ENCODE measurements around the gene TCP11L1. TPM values are rescaled to one million over a fixed set of nuclear protein-coding genes. Genes with fewer than 3 reads are reported as not detected.

Gene TCP11L1
- total and polyA plus RNA-seq, 4 donors: 2.9 to 11.7 (median 6.9) TPM

DNA sequence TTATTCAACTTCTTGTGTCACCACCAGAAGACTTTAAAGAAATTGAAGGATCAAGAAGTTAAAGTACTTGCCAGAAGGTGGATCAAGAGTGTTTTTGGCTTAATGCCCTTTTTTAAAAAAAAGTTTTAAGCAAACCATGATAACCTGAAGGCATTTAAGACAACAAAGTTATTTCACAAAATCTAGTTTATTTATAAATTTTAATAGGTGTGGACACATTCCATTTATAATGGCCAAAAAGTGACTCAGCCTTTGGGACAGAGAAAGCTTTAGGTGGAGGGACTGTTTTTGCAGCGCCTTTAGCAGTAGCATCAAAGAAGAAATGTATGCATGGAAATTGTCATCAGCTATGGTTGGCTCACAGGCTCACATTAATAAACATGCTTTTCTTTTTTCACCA lies 17.9 kb downstream of the TCP11L1 start:
- H3K27ac ChIP-seq (ENCODE audit: low read depth in 1 of 2, low read length in 2 of 2): no peak overlapping the region
- DNase-seq (ENCODE audit: low spot score): no peak
- WGBS: 99% methylated on average over 1 of the region's 1 CpG
- TF ChIP-seq JUND (IDR thresholded peaks at IDR 0.05): no peak
- peaks cover 6 to 17% (median 8%) of the 10 kb centered on the region in 4 donors for H3K4me1 ChIP-seq (ENCODE audit: control insufficient read depth in 4 of 4, insufficient read depth in 4 of 4, low read length in 3 of 4)
- no peaks in the 10 kb centered on the region for H3K27me3 ChIP-seq (ENCODE audit: control insufficient read depth in 4 of 4, insufficient read depth in 4 of 4, low read length in 3 of 4)
- no peak overlapping the region for H3K4me3 ChIP-seq (ENCODE audit: low read depth in 1 of 3, low read length in 3 of 3)
- H3K9ac ChIP-seq (ENCODE audit: low read depth in 1 of 2, low read length in 2 of 2): no peak overlapping the region
- no peaks in the 10 kb centered on the region for H3K9me3 ChIP-seq (ENCODE audit: control insufficient read depth in 4 of 4, low read length in 3 of 4)
- peaks cover 0 to 6% (median under 1%) of the 10 kb centered on the region in 4 donors for H3K36me3 ChIP-seq (ENCODE audit: control insufficient read depth in 4 of 4, insufficient read depth in 3 of 4, low read depth in 1 of 4, low read length in 3 of 4)

DNA sequence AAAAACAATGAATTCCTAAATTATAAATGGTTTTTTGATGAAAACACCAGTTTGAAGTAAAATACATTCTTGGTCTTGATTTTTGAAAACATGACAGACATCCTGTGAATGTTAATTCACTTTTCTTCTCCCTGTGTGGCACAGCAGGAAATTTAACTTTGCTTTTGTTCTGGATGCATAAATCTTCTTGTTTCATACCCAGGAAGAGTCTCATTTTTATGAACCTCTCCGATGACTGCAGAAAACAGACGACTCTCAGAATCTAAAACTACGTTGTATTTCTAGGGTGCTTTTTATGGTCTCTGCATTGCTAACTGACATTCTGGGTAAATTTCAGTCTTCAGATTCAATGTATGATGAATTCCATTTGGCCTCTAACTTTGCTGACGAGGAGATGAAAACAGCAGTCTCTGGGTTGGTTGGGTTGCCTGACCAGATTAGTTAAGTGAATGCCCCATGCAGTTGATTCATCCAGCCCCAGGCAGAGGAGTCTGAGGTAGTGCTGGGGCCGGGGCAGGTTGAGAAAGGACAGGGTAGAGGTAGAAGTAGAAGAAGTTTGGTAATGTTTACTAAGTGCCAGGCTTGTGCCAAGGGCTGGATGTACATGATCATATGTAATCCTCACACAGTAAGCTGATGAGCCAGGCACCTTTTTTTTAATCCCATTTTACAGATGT lies 20.1 kb downstream of the TCP11L1 start:
- WGBS: 91% methylated on average over 5 of the region's 5 CpGs

DNA sequence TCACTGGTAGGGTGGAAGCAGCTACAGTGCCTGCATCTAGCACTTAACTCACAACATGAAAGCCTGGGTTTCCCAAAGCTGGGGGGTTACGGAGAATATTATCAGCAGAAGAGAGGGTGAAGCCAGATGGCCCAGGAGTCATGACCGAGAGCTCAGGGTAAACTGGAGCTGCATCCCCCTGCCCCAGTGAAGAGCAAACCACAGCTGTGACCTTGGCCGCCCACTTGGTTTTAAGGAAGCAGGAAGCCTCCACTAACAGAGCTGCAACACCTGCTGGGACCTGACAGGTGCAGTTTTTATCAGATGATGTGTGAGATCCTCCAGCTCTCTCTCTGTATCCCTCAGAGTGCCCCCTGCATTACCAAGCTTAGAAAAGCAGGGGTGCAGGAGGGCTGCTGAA lies 20.9 kb downstream of the TCP11L1 start:
- Histone ChIP-seq H3K36me3 (ENCODE audit: control insufficient read depth in 4 of 4, insufficient read depth in 3 of 4, low read depth in 1 of 4, low read length in 3 of 4) (peaks cover 0 to 4% (median 0%) of the 10 kb centered on the region in 4 donors), H3K27ac (ENCODE audit: low read depth in 1 of 2, low read length in 2 of 2) (peak overlapping the region in 1 of 2 donors; percentile 11), H3K4me3 (ENCODE audit: low read depth in 1 of 3, low read length in 3 of 3) (no peak overlapping the region), H3K9me3 (ENCODE audit: control insufficient read depth in 4 of 4, low read length in 3 of 4) (no peaks in the 10 kb centered on the region), H3K27me3 (ENCODE audit: control insufficient read depth in 4 of 4, insufficient read depth in 4 of 4, low read length in 3 of 4) (no peaks in the 10 kb centered on the region), H3K9ac (ENCODE audit: low read depth in 1 of 2, low read length in 2 of 2) (no peak overlapping the region), H3K4me1 (ENCODE audit: control insufficient read depth in 4 of 4, insufficient read depth in 4 of 4, low read length in 3 of 4) (peaks cover 7 to 26% (median 11%) of the 10 kb centered on the region in 4 donors)
- 93% methylated on average over 3 of the region's 3 CpGs for WGBS
- DNase-seq (ENCODE audit: low spot score): no peak
- TF ChIP-seq, protein P1, sequence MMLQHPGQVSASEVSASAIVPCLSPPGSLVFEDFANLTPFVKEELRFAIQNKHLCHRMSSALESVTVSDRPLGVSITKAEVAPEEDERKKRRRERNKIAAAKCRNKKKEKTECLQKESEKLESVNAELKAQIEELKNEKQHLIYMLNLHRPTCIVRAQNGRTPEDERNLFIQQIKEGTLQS (IDR thresholded peaks at IDR 0.05): no peak
- TF ChIP-seq RAD21 (IDR thresholded peaks at IDR 0.05) (no peak), SP1 (IDR thresholded peaks at IDR 0.05) (no peak), GABPA (IDR thresholded peaks at IDR 0.05 in 1 of 2, conservative IDR thresholded peaks at IDR 0.05 in 1 of 2) (no peak), YY1 (IDR thresholded peaks at IDR 0.05) (no peak), TAF1 (conservative IDR thresholded peaks at IDR 0.05) (no peak), JUND (IDR thresholded peaks at IDR 0.05) (no peak)
- TF ChIP-seq, protein P2, sequence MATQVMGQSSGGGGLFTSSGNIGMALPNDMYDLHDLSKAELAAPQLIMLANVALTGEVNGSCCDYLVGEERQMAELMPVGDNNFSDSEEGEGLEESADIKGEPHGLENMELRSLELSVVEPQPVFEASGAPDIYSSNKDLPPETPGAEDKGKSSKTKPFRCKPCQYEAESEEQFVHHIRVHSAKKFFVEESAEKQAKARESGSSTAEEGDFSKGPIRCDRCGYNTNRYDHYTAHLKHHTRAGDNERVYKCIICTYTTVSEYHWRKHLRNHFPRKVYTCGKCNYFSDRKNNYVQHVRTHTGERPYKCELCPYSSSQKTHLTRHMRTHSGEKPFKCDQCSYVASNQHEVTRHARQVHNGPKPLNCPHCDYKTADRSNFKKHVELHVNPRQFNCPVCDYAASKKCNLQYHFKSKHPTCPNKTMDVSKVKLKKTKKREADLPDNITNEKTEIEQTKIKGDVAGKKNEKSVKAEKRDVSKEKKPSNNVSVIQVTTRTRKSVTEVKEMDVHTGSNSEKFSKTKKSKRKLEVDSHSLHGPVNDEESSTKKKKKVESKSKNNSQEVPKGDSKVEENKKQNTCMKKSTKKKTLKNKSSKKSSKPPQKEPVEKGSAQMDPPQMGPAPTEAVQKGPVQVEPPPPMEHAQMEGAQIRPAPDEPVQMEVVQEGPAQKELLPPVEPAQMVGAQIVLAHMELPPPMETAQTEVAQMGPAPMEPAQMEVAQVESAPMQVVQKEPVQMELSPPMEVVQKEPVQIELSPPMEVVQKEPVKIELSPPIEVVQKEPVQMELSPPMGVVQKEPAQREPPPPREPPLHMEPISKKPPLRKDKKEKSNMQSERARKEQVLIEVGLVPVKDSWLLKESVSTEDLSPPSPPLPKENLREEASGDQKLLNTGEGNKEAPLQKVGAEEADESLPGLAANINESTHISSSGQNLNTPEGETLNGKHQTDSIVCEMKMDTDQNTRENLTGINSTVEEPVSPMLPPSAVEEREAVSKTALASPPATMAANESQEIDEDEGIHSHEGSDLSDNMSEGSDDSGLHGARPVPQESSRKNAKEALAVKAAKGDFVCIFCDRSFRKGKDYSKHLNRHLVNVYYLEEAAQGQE (IDR thresholded peaks at IDR 0.05): no peak

More for the DNA sequence above, 20.1 kb downstream of the TCP11L1 start:
- H3K36me3 ChIP-seq (ENCODE audit: control insufficient read depth in 4 of 4, insufficient read depth in 3 of 4, low read depth in 1 of 4, low read length in 3 of 4): peaks cover 0 to 6% (median 0%) of the 10 kb centered on the region in 4 donors
- H3K27ac ChIP-seq (ENCODE audit: low read depth in 1 of 2, low read length in 2 of 2): peak overlapping the region in 1 of 2 donors; percentile 11
- TF ChIP-seq FOXA2 (IDR thresholded peaks at IDR 0.05) (no peak), GABPA (IDR thresholded peaks at IDR 0.05 in 1 of 2, conservative IDR thresholded peaks at IDR 0.05 in 1 of 2) (no peak), SP1 (IDR thresholded peaks at IDR 0.05) (no peak), EGR1 (IDR thresholded peaks at IDR 0.05; ENCODE audit: low read depth in 2 of 2) (no peak), FOXA1 (IDR thresholded peaks at IDR 0.05) (no peak), JUND (IDR thresholded peaks at IDR 0.05) (no peak), HNF4A (conservative IDR thresholded peaks at IDR 0.05) (no peak), TAF1 (conservative IDR thresholded peaks at IDR 0.05) (no peak), NR2F2 (IDR thresholded peaks at IDR 0.05) (no peak)
- TF ChIP-seq, protein P3, sequence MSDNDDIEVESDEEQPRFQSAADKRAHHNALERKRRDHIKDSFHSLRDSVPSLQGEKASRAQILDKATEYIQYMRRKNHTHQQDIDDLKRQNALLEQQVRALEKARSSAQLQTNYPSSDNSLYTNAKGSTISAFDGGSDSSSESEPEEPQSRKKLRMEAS (IDR thresholded peaks at IDR 0.05): no peak
- TF ChIP-seq, protein P4, sequence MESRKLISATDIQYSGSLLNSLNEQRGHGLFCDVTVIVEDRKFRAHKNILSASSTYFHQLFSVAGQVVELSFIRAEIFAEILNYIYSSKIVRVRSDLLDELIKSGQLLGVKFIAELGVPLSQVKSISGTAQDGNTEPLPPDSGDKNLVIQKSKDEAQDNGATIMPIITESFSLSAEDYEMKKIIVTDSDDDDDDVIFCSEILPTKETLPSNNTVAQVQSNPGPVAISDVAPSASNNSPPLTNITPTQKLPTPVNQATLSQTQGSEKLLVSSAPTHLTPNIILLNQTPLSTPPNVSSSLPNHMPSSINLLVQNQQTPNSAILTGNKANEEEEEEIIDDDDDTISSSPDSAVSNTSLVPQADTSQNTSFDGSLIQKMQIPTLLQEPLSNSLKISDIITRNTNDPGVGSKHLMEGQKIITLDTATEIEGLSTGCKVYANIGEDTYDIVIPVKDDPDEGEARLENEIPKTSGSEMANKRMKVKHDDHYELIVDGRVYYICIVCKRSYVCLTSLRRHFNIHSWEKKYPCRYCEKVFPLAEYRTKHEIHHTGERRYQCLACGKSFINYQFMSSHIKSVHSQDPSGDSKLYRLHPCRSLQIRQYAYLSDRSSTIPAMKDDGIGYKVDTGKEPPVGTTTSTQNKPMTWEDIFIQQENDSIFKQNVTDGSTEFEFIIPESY (IDR thresholded peaks at IDR 0.05): no peak
- TF ChIP-seq, protein P2 (IDR thresholded peaks at IDR 0.05): no peak
- H3K4me3 ChIP-seq (ENCODE audit: low read depth in 1 of 3, low read length in 3 of 3): no peak overlapping the region
- no peak for DNase-seq (ENCODE audit: low spot score)
- H3K9ac ChIP-seq (ENCODE audit: low read depth in 1 of 2, low read length in 2 of 2): no peak overlapping the region
- no peaks in the 10 kb centered on the region for H3K9me3 ChIP-seq (ENCODE audit: control insufficient read depth in 4 of 4, low read length in 3 of 4)
- H3K4me1 ChIP-seq (ENCODE audit: control insufficient read depth in 4 of 4, insufficient read depth in 4 of 4, low read length in 3 of 4): peaks cover 6 to 19% (median 8%) of the 10 kb centered on the region in 4 donors
- H3K27me3 ChIP-seq (ENCODE audit: control insufficient read depth in 4 of 4, insufficient read depth in 4 of 4, low read length in 3 of 4): no peaks in the 10 kb centered on the region

All from liver (tissue), 9 donors.